HepG2 (cell line): ENCODE data around the gene CRISPLD2. TPM values are rescaled to one million over a fixed set of nuclear protein-coding genes. Genes with fewer than 3 reads are reported as not detected.
A peak's percentile ranks its signal among the peaks of the same experiment; 100 is the strongest.

Experiments
- BRD4 ChIP-seq: sonication (generic); formaldehyde crosslinking; IDR thresholded peaks from 2 replicates; pipeline ENCODE4 v1.4.0; 2020; ENCODE audit warnings: missing genetic modification reagents
- CHCHD3 ChIP-seq: sonication (generic); formaldehyde crosslinking; IDR thresholded peaks from 2 replicates; pipeline ENCODE4 v1.8.0; 2022; ENCODE audit warnings: mild to moderate bottlenecking, missing genetic modification reagents, moderate library complexity
- GABPB1 ChIP-seq: IDR thresholded peaks from 2 replicates; pipeline ENCODE4 v1.6.1; 2016; ENCODE audit warnings: mild to moderate bottlenecking, missing genetic modification reagents, moderate library complexity, missing compliant biosample characterization
- HDAC1 ChIP-seq: sonication (generic); formaldehyde crosslinking; IDR thresholded peaks from 2 replicates; pipeline ENCODE4 v1.5.1; 2020; ENCODE audit warnings: mild to moderate bottlenecking, missing genetic modification reagents
- KDM2A ChIP-seq: sonication (generic); formaldehyde crosslinking; IDR thresholded peaks from 2 replicates; pipeline ENCODE4 v1.4.0; 2020; ENCODE audit warnings: low read depth, missing genetic modification reagents, borderline replicate concordance
- KDM4B ChIP-seq: sonication (generic); formaldehyde crosslinking; IDR thresholded peaks from 2 replicates; pipeline ENCODE4 v1.4.0; 2020; ENCODE audit warnings: missing genetic modification reagents
- MNT ChIP-seq: fragments of 450-650 bp; IDR thresholded peaks from 2 replicates; pipeline ENCODE4 v1.6.1; 2016
- NR2F6 ChIP-seq, 2 experiments: IDR thresholded peaks; 2 replicates each; pipeline ENCODE4 v1.6.1; 2016; ENCODE audit warnings: antibody characterized with exemption in 1 of 2, mild to moderate bottlenecking in 1 of 2
- POLR2A ChIP-seq, 2 experiments: IDR thresholded peaks; 2 replicates each; pipeline ENCODE4 v1.6.1; 2011; ENCODE audit warnings: low read depth in 2 of 2, low read length in 2 of 2, mild to moderate bottlenecking in 1 of 2, moderate library complexity in 1 of 2; ENCODE audit not compliant: insufficient read depth in 1 of 2
- RAD51 ChIP-seq: fragments of 450-650 bp; IDR thresholded peaks from 2 replicates; pipeline ENCODE4 v1.6.1; 2016; ENCODE audit warnings: borderline replicate concordance
- REXO4 ChIP-seq: sonication (generic); formaldehyde crosslinking; IDR thresholded peaks from 2 replicates; pipeline ENCODE4 v1.8.0; 2022; ENCODE audit warnings: missing genetic modification reagents, mild to moderate bottlenecking, borderline replicate concordance
- TCF7L2 ChIP-seq: IDR thresholded peaks from 2 replicates; pipeline ENCODE4 v1.6.1; 2011; ENCODE audit warnings: mild to moderate bottlenecking, low read depth, low read length, moderate library complexity
- TEAD3 ChIP-seq: optimal IDR thresholded peaks from 2 replicates; pipeline ENCODE3; 2016; ENCODE audit warnings: borderline replicate concordance
- ZNF142 ChIP-seq: sonication (generic); formaldehyde crosslinking; IDR thresholded peaks from 2 replicates; pipeline ENCODE4 v1.4.0; 2020; ENCODE audit warnings: missing genetic modification reagents
- ZNF263 ChIP-seq: sonication (generic); formaldehyde crosslinking; IDR thresholded peaks from 2 replicates; pipeline ENCODE4 v1.4.0; 2020; ENCODE audit warnings: missing genetic modification reagents
- ZNF282 ChIP-seq: fragments of 450-650 bp; IDR thresholded peaks from 2 replicates; pipeline ENCODE4 v1.6.1; 2018; ENCODE audit not compliant: partially characterized antibody
- ZNF510 ChIP-seq: sonication (generic); formaldehyde crosslinking; IDR thresholded peaks from 2 replicates; pipeline ENCODE4 v1.4.0; 2020; ENCODE audit warnings: low read depth, mild to moderate bottlenecking, missing genetic modification reagents
- ZSCAN5A ChIP-seq: sonication (generic); formaldehyde crosslinking; IDR thresholded peaks from 2 replicates; pipeline ENCODE4 v1.8.0; 2022; ENCODE audit warnings: mild to moderate bottlenecking, missing genetic modification reagents, borderline replicate concordance
- polyA plus RNA-seq, 8 experiments: library from polyadenylated mRNA; depleted of rRNA in 3 of 8; stranded (reverse) in 7 of 8; unstranded in 1 of 8; fragments of >200 nt; fragmentation: Illumina TruSeq in 4 of 8; extraction: Trizol in 4 of 8; gene quantifications; 2 replicates each; pipeline versions ENCODE4 v1.2.1 to v1.2.3, GENCODE V29; 2011 to 2016; ENCODE audit warnings: low read depth in 4 of 8, missing spikeins in 1 of 8, mixed read lengths in 1 of 8; ENCODE audit not compliant: insufficient read depth in 1 of 8
- total RNA-seq, 5 experiments: library from RNA; depleted of rRNA; stranded (reverse); fragments of >200 nt; fragmentation: Illumina TruSeq; extraction: Trizol; gene quantifications; 2 replicates each; pipeline ENCODE4 v1.2.3, GENCODE V29; 2016; ENCODE audit warnings: low read depth in 1 of 5

CRISPLD2 gene
- total and polyA plus RNA-seq, 2 of the 13 experiments (the other 11 are each of a cell fraction or from before 2014, with no cell fraction given), result 0.04 to 0.31 TPM

GRCh38 chr16:84924331-84925091 is 104.7 kb downstream of the CRISPLD2 start (continued):
- TF ChIP-seq MNT (peak; percentile 94), POLR2A (IDR thresholded peaks at IDR 0.05; ENCODE audit: insufficient read depth in 1 of 2, low read depth in 2 of 2, low read length in 2 of 2) (no peak), BRD4 (CRISPR knock-in tag) (no peak), KDM2A (CRISPR knock-in tag) (peak; percentile 58; the same call in 1 of the 2 replicates), KDM4B (no peak), GABPB1 (CRISPR knock-in tag) (peak; percentile 39; the same call in 1 of the 2 replicates), ZNF142 (CRISPR knock-in tag) (no peak), ZNF263 (CRISPR knock-in tag) (peak; percentile 11; the same call in 1 of the 2 replicates), CHCHD3 (CRISPR knock-in tag) (0 out of 2 replicates have a peak, but pooled peaks have one; percentile 31), TEAD3 (CRISPR knock-in tag) (peak; percentile 55), REXO4 (no peak), ZNF282 (no peak), RAD51 (no peak), ZSCAN5A (no peak), HDAC1 (CRISPR knock-in tag) (peak; percentile 55; the same call in 1 of the 2 replicates), NR2F6 (IDR thresholded peaks at IDR 0.05) (peak; percentile 44; the same call in 1 of the 2 replicates), NR2F6 (CRISPR knock-in tag; IDR thresholded peaks at IDR 0.05) (peak; percentile 72; the same call in 1 of the 2 replicates), TCF7L2 (no peak), ZNF510 (no peak)
